Astrocyte (in vitro differentiated cells and primary cell): ENCODE data around the gene ADGRG7.

Experiments used
- EZH2 ChIP-seq: IDR thresholded peaks from 2 replicates; pipeline ENCODE4 v1.6.1; 2012; ENCODE audit warnings: mild to moderate bottlenecking, low read length, inconsistent platforms; ENCODE audit not compliant: insufficient read depth
- TF ChIP-seq, protein P1 (sequence below): IDR thresholded peaks from 2 replicates; pipeline ENCODE4 v1.5.1; 2011; ENCODE audit warnings: low read depth, mild to moderate bottlenecking, inconsistent platforms, low read length, moderate library complexity; ENCODE audit not compliant: insufficient read depth

DNA sequence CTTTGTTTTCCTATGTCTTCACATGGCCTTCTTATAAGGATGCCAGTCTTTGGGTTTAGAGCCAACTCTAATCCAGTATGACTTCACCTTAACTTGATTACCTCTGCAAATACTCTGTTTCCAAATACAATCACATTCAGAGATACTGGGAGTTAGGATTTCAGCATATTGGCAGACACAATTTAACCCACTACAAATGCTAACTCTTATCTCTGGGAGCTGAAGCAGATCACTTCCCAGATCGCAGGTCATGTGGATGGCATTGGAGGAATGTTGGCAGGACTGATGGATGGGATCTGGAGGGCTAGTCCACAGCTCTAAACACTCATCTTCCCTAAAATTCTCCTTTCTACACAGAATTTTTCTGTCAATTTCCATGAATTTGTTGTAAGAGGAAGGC is 46.2 kb upstream of the ADGRG7 start:
- TF ChIP-seq, protein P1, sequence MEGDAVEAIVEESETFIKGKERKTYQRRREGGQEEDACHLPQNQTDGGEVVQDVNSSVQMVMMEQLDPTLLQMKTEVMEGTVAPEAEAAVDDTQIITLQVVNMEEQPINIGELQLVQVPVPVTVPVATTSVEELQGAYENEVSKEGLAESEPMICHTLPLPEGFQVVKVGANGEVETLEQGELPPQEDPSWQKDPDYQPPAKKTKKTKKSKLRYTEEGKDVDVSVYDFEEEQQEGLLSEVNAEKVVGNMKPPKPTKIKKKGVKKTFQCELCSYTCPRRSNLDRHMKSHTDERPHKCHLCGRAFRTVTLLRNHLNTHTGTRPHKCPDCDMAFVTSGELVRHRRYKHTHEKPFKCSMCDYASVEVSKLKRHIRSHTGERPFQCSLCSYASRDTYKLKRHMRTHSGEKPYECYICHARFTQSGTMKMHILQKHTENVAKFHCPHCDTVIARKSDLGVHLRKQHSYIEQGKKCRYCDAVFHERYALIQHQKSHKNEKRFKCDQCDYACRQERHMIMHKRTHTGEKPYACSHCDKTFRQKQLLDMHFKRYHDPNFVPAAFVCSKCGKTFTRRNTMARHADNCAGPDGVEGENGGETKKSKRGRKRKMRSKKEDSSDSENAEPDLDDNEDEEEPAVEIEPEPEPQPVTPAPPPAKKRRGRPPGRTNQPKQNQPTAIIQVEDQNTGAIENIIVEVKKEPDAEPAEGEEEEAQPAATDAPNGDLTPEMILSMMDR, result no peak
- no peak for TF ChIP-seq EZH2
